B cell (primary cell): ENCODE results near the gene EHBP1.

Source experiments
- CTCF ChIP-seq: fragments of 200-600 bp; IDR thresholded peaks from one replicate; pipeline ENCODE4 v1.8.0; 2022; ENCODE audit warnings: antibody characterized with exemption, mild to moderate bottlenecking
- EZH2 ChIP-seq: IDR thresholded peaks from 2 replicates; pipeline ENCODE4 v1.6.1; 2012; ENCODE audit warnings: borderline replicate concordance, low read depth, mild to moderate bottlenecking, moderate library complexity, low read length; ENCODE audit not compliant: insufficient read depth, poor library complexity, severe bottlenecking

- no peak for TF ChIP-seq CTCF
- TF ChIP-seq EZH2, result no peak
Observed at GRCh38 chr2:62793213-62793612, 87.7 kb downstream of the EHBP1 start.
